Testis (tissue), 3 donors: Measurements from ENCODE around the gene IQCF6. TPM values are rescaled to one million over a fixed set of nuclear protein-coding genes. Genes with fewer than 3 reads are reported as not detected.
"Not testable (repeated sequence)": the region's sequence is repeated elsewhere in the genome, so short reads cannot be mapped to it uniquely, and the experiment has no call there.

ENCODE experiments used
- DNase-seq: peaks from one replicate; pipeline ENCODE4 v3.0.0-alpha.2; 2019
- H3K27ac ChIP-seq, 2 donors: fragments of 200-600 bp; sonication (generic); one replicate each; pipeline ENCODE4 v1.5.1; 2019
- H3K27me3 ChIP-seq: fragments of 200-600 bp; sonication (generic); one replicate; pipeline ENCODE4 v1.5.1; 2019
- H3K36me3 ChIP-seq: fragments of 200-600 bp; sonication (generic); one replicate; pipeline ENCODE4 v1.5.1; 2017; ENCODE audit warnings: low read depth; ENCODE audit errors: missing control alignments
- H3K4me1 ChIP-seq: fragments of 200-600 bp; sonication (generic); one replicate; pipeline ENCODE4 v1.5.1; 2019
- H3K4me3 ChIP-seq, 2 donors: fragments of 200-600 bp; sonication (generic); one replicate each; pipeline ENCODE4 v1.5.1; 2017 to 2019
- H3K9me3 ChIP-seq: fragments of 200-600 bp; sonication (generic); one replicate; pipeline ENCODE4 v1.5.1; 2017
- CTCF ChIP-seq, 3 experiments: fragments of 450-650 bp in 2 of 3; fragments of 200-600 bp in 1 of 3; sonication (generic) in 1 of 3; IDR thresholded peaks; one replicate each; pipeline ENCODE4 v1.5.1; 2016 to 2019; ENCODE audit warnings: antibody characterized with exemption in 3 of 3, mild to moderate bottlenecking in 2 of 3, moderate library complexity in 1 of 3
- POLR2A ChIP-seq: fragments of 450-650 bp; IDR thresholded peaks from one replicate; pipeline ENCODE4 v1.6.1; 2017; ENCODE audit warnings: antibody characterized with exemption, mild to moderate bottlenecking, moderate library complexity
- WGBS, 2 donors: methylation state at CpG; one replicate each; pipeline ENCODE4 v1.1.5; 2018; 5-methylcytosine and 5-hydroxymethylcytosine counted together
- intact Hi-C: fragments of 100-400 bp; cut with DNase I; formaldehyde crosslinking; loops from one replicate; pipeline ENCODE4 v1.15.1; 2023; ENCODE audit warnings: low total_unique reads
- polyA plus RNA-seq: library from polyadenylated mRNA; stranded (reverse); fragments of 350-450 nt; fragmentation: Illumina TruSeq; extraction: RNeasy Lipid Tissue Mini Kit (QIAGEN cat#74804); gene quantifications from one replicate; pipeline ENCODE4 v1.2.3, GENCODE V29; 2014; ENCODE audit warnings: low read depth, low replicate concordance; ENCODE audit not compliant: insufficient read depth
- total RNA-seq, 2 donors: library from RNA; depleted of rRNA; stranded (reverse); fragments of >200 nt; gene quantifications; one replicate each; pipeline ENCODE4 v1.2.3, GENCODE V29; 2016

The IQCF6 gene
- total and polyA plus RNA-seq, 3 donors from 2014 or later = 12.3 to 30.4 (median 23.4) TPM

- H3K4me1 ChIP-seq = no peaks in the 10 kb centered on the region
- H3K27ac ChIP-seq = no peak overlapping the region
- no peak overlapping the region for H3K4me3 ChIP-seq
- H3K9me3 ChIP-seq = no peaks in the 10 kb centered on the region
- H3K36me3 ChIP-seq = no peaks in the 10 kb centered on the region
- intact Hi-C loops = no loop called here
- no peak for DNase-seq
- WGBS, 2 donors = 75 to 78% methylated on average over 2 of the region's 2 CpGs
- TF ChIP-seq POLR2A = no peak
- TF ChIP-seq CTCF (IDR thresholded peaks at IDR 0.05) = no peak
- H3K27me3 ChIP-seq = no peaks in the 10 kb centered on the region
Observed at GRCh38 chr3:51786267-51786666, 7.2 kb upstream of the IQCF6 start.

- Histone ChIP-seq H3K9me3 (no peaks in the 10 kb centered on the region), H3K27me3 (no peaks in the 10 kb centered on the region), H3K27ac (no peak overlapping the region), H3K4me1 (no peaks in the 10 kb centered on the region), H3K36me3 (no peaks in the 10 kb centered on the region), H3K4me3 (no peak overlapping the region)
- TF ChIP-seq CTCF (IDR thresholded peaks at IDR 0.05) (no peak), POLR2A (no peak)
- no peak for DNase-seq
- intact Hi-C loops = no loop called here
- WGBS, 2 donors = 92 to 95% methylated on average over 7 to 17 of the region's 17 CpGs
Observed at GRCh38 chr3:51778554-51778953, 483 bp downstream of the IQCF6 start.

GRCh38 chr3:51777985-51778384 lies 1.1 kb downstream of the IQCF6 start:
- 57 to 67% methylated on average over 2 to 3 of the region's 3 CpGs for WGBS, 2 donors
- Histone ChIP-seq H3K4me1 (no peaks in the 10 kb centered on the region), H3K27ac (no peak overlapping the region), H3K36me3 (no peaks in the 10 kb centered on the region), H3K9me3 (no peaks in the 10 kb centered on the region), H3K4me3 (no peak overlapping the region), H3K27me3 (no peaks in the 10 kb centered on the region)
- intact Hi-C loops = no loop called here
- no peak for TF ChIP-seq POLR2A
- TF ChIP-seq CTCF (IDR thresholded peaks at IDR 0.05) = no peak
- peak; percentile 58 for DNase-seq

GRCh38 chr3:51773529-51774056 lies 5.4 kb downstream of the IQCF6 start:
- TF ChIP-seq POLR2A (no peak), CTCF (IDR thresholded peaks at IDR 0.05) (no peak)
- Histone ChIP-seq H3K27ac (no peak overlapping the region), H3K36me3 (no peaks in the 10 kb centered on the region), H3K4me1 (no peaks in the 10 kb centered on the region), H3K9me3 (no peaks in the 10 kb centered on the region), H3K4me3 (no peak overlapping the region), H3K27me3 (no peaks in the 10 kb centered on the region)
- 49 to 58% methylated on average over 4 of the region's 4 CpGs for WGBS, 2 donors
- no peak for DNase-seq
- intact Hi-C loops = no loop called here

GRCh38 chr3:51759203-51759602 lies 19.8 kb downstream of the IQCF6 start:
- no peaks in the 10 kb centered on the region for H3K9me3 ChIP-seq
- H3K4me3 ChIP-seq = no peak overlapping the region
- H3K4me1 ChIP-seq = no peaks in the 10 kb centered on the region
- no peaks in the 10 kb centered on the region for H3K36me3 ChIP-seq
- H3K27me3 ChIP-seq = no peaks in the 10 kb centered on the region
- TF ChIP-seq CTCF (IDR thresholded peaks at IDR 0.05) (no peak), POLR2A (no peak)
- intact Hi-C loops = no loop called here
- H3K27ac ChIP-seq = no peak overlapping the region
- no peak for DNase-seq

- DNase-seq, H3K27me3 ChIP-seq, H3K4me3 ChIP-seq: not testable (repeated sequence)
Observed at GRCh38 chr3:51753763-51754750, 25.0 kb downstream of the IQCF6 start.

More at GRCh38 chr3:51753763-51754750, 25.0 kb downstream of the IQCF6 start:
- intact Hi-C loops, H3K27ac ChIP-seq, H3K9me3 ChIP-seq, H3K4me1 ChIP-seq, H3K36me3 ChIP-seq: not testable (repeated sequence)
- 73% methylated on average over 13 of the region's 13 CpGs for WGBS, 2 donors
